MM.1S (cell line): ENCODE data around the gene STK17A.

Experiments used
- CTCF ChIP-seq: fragments of 300-600 bp; sonication (generic); IDR thresholded peaks from 2 replicates; pipeline ENCODE4 v1.5.1; 2016; ENCODE audit warnings: antibody characterized with exemption, low read length, mixed read lengths
- EZH2 ChIP-seq: fragments of 300-600 bp; sonication (generic); optimal IDR thresholded peaks from 2 replicates; pipeline ENCODE3; 2017; ENCODE audit warnings: low read depth, mild to moderate bottlenecking, antibody characterized with exemption, low read length, mixed read lengths

GRCh38 chr7:43658718-43659548, 76.0 kb downstream of the STK17A start:
- TF ChIP-seq CTCF: no peak
- TF ChIP-seq EZH2: no peak
